CD4-positive, alpha-beta T cell treated with Interleukin-21 for 1 hour (primary cell): ENCODE results near the gene ANKRD65.
"Not testable (repeated sequence)": the region's sequence is repeated elsewhere in the genome, so short reads cannot be mapped to it uniquely, and the experiment has no call there.

Experiments used
- DNase-seq: peaks from one replicate; pipeline ENCODE4 v3.0.0-alpha.2; 2020

The ANKRD65 gene

DNA sequence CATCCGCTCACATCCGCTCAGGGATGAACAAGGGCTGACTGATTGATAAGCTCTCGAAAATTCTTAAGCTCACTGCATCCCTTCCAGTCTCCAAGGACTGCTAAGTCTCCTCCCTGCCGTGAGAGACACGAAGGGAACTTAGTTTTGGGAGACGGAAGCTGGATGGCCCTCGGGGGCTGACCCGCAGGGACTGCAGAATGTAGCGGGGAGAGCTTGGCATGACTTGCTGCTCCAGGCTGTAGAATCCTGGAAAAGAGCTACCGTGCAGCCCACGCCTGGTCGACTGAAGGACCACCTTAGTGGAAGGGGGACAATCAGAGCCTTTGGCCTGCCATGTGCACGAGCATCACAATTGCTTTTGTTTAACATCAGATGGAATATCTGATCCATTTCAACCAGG is 5.3 kb downstream of the ANKRD65 start:
- DNase-seq = no peak

DNA sequence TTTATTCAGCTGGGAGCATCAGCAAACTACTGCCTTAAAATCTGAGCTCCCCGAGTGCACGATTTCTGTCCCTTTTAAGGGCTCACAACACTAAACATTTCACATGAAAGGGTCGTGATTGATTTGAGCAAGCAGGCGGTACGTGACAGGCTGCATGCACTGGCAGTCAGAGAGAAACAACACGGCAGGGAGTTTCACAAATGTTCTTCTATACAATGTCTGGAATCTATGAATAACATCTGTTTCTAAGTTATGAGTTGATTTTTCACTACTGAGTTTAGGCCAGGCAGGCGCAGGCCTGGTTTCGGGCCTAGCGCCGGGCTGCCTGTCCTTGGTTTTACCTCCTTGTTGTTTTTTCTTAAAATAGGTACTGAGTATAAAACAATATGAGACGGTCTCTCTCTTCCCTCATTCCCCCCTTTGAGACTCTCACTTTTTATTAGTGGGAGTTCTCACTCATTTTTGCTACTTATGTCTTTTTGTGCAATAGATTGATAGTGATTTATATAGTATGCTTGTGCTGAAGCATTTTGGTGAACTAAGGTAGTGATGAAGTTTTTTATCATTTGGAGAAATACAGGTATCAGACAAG is 8.7 kb downstream of the ANKRD65 start:
- not testable (repeated sequence) for DNase-seq

DNA sequence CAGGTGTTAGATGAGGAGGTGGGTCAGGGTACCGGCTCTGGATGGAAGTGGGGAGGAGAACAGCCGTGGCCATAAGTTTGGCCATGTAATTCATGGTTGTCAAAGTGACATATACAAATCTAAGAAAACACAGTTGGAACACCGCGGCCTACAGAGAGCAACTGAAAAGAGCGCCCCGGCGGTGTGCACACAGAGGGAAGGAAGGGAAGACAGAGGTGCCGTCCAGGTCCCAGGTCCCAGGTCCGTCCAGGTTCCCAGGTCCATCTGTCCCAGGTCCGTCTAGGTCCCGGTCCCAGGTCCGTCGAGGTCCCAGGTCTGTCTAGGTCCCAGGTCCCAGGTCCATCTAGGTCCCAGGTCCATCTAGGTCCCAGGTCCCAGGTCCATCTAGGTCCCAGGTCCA is 9.4 kb downstream of the ANKRD65 start:
- DNase-seq = no peak

DNA sequence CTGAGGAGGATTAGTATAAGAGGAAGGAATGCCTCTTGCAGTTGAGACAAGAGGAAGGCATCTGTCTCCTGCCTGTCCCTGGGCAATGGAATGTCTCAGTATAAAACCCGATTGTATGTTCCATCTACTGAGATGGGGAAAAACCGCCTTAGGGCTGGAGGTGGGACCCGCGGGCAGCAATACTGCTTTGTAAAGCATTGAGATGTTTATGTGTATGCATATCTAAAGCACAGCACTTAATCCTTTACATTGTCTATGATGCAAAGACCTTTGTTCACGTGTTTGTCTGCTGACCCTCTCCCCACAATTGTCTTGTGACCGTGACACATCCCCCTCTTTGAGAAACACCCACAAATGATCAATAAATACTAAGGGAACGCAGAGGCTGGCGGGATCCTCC is 10.8 kb downstream of the ANKRD65 start:
- DNase-seq = not testable (repeated sequence)

DNA sequence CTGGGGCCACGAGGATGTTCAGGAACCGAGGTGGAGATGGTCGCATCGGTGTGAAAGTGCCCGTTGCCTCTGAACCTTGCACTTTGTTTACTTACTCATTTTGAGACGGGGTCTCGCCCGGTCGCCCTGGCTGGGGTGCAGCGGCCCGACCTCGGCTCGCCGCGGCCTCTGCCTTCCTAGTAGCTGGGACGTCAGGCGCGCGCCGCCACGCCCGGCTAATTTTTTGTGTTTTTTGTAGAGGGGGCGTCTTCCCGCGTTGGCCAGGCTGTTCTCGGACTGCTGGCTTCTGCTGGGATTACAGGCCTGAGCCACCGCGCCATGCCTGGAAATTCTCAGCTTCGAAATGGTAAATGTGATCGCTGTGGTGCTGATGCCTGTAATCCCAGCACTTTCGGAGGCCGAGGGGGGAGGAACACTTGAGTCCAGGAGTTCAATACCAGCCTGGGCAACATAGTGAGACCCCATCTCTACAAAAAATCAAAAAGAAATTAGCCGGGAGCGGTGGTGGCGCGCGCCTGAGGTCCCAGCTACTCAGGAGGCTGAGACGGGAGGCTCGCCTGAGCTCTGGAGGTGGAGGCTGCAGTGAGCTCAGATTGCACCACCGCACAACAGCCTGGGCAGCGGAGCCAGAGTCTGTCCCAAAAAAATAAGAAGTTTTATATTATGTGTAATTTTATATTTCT is 13.3 kb downstream of the ANKRD65 start:
- DNase-seq = peak; percentile 24

DNA sequence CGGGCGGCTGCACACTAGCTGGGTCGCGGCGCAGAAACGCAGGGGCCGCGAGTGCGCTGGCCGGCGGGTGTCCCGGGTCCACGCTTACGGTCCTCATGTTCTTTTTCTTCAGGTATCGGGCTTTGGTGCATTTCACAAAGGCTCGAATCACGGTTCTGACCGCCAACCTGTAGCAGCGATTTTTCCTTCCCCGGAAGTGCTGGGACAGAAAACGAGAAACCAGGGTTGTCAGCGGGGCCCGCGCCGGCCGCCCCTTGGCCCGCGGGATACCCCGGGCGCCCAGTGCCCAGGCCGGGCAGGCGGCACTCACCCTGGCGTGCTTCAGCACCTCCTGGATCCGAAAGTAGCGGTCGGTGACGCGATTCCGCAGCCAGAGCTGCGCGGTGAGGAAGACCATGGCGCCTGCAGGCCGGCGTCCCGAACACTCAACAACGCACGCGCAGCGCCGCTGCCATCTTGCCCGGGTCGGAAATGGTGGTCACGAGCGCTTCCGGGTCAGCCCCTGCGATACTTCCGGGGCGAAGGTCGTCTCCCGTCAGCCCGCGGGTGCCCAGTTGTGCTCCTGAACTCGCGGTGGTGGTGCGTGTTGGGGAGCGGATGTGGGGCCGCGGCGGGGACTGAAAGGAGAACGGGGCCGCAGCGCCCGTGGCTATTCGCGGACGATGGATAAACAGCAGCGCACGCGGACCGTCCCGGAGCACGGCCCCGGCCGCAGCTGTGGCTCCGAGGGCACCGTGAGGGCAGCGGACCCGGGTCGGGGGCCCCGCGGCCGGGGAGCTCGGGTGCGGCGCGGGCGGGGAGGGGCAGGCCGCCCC is 14.0 kb downstream of the ANKRD65 start, which contains the start of gene MRPL20:
Gene MRPL20 (minus strand): TSS at position 473 of the 815 bp plus-strand sequence. CDS start 76 bp downstream, at position 397.
- peak; percentile 96 for DNase-seq

DNA sequence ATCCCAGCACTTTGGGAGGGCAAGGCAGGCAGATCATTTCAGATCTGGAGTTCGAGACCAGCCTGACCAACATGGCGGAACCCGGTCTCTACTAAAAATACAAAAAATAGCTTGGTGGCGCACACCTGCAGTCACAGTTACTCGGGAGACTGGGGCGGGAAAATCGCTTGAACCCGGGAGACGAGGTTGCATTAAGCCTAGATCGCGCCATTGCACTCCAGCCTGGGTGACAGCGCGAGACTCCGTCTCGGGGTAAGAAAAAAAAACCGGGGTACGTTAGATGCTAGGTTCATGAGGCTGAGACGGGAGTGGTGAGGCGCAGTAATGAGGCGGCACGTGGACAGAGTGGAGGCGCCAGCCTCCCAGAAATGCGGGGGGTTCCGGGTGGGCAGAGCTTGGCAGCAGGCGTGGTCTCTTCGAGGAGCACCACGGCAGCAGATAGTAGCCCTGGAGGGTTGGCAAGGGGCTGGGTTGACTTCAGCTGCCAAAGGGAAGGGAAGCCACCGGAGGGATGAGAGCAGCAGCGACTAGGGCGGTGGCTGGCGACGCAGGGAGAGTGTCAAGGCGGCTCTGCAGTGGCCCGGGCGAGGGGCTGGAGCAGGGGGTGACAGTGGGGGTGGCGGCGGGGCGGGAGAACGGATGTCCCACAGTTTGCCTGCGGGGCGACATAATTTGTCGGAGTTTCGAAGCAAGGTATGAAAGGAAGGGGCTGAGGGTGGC is 14.8 kb downstream of the ANKRD65 start:
- DNase-seq = no peak

DNA sequence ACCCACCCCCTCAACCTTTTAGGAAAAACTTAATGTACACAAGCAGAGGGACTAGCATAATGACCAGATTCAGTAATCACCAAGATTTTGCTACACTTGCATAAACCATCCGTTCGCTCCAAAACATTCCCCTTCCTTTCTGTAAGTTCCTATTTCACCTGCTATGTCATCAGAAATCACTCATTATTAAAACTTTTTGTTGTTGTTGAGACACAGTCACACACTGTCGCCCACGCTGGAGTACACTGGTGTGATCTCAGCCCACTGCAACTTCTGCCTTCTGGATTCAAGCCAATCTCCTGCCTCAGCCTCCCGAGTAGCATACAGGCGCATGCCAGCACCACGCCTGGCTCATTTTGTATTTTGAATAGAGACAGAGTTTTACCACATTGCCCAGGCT is 17.4 kb downstream of the ANKRD65 start:
- no peak for DNase-seq

DNA sequence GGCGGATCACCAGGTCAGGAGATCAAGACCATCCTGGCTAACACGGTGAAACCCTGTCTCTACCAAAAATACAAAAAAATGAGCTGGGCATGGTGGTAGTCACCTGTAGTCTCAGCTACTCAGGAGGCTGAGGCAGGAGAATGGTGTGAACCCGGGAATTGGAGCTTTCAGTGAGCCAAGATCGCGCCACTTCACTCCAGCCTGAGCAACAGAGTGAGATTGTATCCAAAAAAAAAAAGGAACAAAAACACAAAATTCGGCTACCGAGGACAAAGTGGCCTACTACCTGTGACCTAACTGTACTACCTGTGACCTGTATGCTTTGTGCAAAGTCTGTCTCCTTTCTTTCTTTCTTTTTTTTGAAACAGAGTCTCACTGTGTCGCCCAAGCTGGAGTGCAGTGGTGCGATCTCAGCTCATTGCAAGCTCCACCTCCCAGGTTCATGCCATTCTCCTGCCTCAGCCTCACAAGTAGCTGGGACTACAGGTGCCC is 18.1 kb downstream of the ANKRD65 start:
- not testable (repeated sequence) for DNase-seq

DNA sequence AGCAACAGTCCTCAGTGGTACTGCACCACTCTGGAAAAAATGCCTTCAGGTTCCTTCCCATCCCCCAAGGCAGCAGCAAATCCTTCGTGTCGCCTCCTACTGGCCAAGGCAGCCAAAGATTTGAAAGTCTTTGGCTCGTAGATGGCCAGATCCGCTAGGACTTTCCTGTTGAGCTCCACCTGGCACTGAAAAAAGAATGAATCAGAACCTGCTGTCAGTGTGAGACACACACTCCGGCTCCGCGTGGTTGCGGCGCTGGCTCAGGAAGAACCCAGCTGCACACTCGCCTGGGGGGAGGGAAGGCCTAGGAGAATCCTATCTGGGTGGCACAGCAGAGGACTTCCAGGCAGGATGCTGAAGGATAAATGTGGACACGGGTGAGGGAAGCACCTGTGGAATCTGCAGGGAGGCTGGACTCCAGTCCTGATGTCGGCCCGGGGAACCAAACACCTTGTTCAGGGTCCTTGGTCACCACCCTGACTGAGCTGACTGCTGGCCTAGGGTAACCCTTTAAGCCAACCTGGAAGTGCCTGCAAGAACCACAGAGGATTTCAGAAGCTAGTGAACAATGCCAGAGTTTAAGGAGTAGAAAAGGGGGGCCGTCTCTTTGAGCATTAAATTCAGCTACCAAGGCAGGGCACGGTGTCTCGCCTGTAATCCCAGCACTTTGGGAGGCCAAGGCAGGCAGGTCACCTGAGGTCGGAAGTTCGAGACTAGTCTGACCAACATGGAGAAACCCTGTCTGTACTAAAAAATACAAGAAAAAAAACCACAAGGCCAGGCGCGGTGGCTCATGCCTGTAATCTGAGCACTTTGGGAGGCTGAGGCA is 18.8 kb downstream of the ANKRD65 start:
- peak; percentile 41 for DNase-seq

DNA sequence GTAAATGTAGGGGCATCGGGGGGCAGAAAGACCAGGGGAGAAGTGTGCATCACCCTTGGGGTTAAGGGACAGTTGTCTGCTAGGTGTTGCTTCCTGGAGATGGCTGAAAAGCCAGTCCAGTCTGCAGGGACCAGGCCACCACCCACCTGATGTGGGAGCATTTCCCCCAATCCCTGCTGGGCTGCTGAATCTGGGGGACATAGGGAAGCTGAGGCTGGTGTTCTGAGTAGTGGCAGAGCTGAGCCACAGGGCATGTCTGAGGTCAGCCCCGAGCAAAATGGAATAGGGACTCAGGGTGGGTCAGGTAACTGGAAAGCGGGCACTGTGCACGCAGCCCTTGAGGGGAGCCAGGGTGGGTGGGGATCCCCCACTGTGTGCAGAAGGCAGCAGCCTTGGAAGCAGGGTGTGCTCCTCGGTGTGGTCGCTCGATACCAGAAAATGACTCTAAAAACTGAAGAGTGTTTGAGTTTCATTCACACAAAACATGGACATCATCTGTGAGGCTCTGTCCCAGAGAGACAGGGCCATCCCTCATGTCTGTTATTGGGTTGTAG is 19.5 kb downstream of the ANKRD65 start:
- no peak for DNase-seq

DNA sequence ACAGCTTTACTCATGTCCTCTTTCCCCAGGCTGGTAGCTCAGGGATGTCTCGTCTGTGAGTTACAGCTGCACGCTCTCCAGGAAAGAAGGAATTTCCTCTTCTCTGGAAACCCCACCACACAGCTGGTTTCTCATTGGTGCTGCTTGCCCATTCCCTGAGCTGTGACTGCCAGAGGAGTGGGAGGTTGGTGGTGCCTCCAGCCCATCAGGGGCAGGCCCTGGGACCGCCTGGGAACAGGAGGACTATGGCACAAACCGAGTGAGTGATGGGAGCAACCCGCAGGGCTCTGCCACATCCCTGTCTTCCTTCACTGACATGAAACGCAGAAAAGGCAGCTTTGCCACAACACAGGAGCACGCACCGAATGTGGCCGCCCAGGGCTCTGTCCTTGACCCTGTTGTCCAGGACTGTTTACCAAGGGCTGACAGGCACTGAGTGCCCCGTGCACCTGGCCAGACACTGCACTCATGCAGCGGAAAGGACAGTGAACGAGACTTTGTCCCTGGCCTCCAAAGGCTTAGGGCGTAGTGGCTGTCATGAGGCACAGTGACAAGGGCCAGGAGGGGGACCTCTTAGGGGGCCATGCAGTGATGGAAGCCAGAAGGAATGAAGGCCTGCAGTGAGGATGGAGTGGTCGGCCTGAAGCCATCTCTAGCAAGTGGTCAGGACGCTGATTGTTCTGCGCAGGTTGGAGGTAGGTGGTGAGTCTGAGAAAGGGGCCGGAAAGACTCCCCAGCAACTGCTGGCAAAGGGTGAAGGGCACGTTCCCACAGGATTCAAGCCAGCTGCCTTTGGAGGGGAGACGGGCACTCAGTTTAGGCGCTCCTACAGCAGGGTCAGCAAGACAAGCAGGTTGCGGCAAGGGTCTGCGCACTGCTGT is 20.3 kb downstream of the ANKRD65 start:
- no peak for DNase-seq

DNA sequence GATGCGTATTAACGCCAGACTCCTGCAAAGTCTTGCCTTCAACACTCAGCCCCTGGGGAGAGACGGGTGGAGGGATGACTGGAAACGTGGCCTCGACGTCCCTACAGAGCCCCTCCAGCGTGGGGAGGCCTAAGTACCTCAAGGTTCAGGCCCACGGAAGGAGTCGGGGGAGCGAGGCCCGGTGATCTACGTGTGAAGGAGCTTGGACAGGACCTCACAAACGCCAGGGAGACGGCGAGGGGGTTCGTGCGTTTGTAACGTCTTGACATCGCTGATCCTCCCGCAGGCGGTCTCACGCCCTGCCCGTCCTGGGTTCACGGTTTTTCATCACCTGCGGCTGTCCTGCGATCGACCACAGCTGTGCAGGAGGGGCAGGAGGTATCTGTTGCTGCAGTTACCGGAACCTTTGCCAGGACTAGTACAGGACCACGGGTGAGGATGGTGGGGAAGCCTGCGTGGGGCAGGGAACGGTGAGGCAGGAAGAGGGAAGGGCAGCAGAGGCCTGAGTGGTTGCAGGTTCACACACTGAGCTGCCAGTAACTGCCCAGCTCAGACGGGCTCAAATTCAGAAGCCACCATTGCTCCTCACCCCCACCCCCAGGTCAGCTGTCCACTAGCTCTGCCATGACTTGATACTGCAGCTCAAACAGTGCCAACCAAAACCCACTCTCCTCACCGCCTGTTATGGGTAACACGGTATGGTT is 21.1 kb downstream of the ANKRD65 start:
- DNase-seq = no peak

DNA sequence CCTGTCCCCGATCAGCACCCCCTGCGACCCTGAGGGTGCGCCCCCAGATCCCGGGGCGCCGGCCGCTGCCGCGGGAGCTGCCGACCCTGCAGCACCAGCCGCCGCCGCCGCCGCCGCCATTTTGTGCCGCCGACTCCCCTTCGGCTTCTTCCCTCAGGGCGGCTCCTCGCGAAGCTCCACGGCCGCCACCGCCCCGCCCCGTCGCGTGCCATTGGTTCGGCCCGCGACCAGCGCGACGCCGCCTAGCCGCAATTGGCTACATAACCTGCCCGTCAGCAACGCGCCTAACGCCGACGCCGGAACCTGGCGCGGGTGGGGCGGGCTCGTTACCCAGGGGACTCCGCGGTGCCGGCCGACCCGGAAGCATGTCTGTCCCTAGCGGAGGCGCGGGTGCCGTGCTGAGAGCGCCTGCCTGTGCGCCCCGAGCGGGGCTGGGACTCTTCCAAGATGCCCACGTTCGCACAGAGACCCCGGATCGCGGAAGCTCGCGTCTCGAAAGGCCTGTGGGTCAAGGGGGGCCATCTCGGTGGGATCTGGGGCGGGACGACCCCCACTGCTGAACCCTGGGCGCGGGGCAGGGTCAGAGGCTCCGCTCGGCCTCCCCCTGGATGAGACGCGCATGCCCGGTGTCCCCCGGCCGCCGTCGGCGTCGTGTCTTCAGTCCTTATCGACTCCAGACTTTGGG is 21.7 kb downstream of the ANKRD65 start, which contains the start of gene CCNL2:
Gene CCNL2 (minus strand): TSS at position 149 of the 685 bp plus-strand sequence. CDS start 29 bp downstream, at position 120.
- DNase-seq = peak; percentile 99

DNA sequence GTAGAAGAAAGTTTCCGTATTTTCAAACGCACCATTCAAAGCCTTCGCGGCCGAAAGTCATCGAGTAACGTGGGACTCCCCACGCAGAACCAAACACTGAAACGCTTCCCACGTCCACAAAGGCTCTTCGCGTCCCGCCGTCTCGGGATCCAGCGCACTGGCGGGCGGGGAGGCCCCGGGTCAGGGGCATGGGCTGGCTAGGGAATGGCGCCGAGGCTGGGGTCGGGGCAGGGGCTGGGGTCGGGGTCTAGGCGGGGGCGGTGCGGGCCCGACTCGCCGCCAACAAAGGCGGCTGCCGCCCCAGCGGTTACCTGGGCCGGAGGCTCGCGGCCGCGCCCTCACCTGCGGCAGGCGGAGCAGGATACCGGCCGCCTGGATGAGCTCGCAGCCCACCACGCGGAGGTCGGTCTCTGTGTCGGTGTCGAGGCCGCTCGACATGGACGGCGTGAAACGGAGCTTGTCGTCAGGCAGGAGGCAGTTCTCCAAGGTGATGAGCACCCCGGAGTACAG is 22.3 kb downstream of the ANKRD65 start:
- no peak for DNase-seq

DNA sequence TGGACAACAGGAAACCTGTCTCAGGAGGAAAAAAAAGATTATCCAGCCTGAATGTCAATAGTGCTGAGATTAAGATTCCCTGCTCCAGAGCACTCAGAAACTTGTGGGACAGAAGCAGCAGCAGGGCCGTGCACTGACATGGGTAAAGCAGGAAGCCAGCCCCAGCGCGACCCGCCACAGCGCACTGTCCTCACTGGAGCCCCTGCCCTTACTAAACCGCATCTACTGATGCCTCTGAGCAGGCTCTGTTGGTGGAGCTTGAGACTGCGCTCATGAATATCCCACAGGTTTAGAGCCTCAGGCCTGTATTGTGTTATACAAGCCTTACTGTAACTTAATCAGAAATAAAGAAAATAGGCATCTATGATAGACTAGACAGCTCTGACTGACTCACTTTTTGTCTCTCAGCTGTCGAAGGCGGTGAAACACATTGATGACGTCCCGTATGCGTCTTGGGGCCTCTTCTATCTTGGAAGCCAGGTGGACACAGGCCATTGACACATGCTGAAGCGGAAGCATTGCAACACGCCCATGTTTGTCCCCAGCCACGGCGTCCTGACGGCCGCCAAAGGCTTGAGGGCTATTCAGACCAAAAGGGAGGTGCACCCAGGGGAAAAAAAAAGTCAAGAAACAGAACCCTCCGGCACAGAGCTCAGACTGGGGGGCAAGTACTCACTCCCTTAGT is 23.1 kb downstream of the ANKRD65 start:
- no peak for DNase-seq

DNA sequence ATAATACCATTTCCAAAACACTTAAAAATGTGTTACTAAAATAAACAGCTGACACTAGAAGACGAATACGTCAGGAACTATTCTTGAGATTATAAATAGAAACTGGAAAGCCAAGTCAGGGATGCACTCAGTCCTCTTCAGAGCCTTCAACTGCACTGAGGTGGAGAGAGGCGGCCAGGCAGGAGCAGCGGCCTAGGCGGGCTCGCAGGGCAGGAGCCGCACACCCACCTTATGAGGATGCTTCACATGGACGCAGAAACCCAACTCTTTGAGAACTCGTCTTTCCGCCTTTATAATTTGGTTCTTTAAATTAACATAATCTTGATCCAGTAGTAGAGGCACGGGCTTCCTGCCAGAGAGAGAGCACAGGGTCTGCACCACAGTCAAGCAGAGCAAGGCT is 25.9 kb downstream of the ANKRD65 start:
- no peak for DNase-seq

DNA sequence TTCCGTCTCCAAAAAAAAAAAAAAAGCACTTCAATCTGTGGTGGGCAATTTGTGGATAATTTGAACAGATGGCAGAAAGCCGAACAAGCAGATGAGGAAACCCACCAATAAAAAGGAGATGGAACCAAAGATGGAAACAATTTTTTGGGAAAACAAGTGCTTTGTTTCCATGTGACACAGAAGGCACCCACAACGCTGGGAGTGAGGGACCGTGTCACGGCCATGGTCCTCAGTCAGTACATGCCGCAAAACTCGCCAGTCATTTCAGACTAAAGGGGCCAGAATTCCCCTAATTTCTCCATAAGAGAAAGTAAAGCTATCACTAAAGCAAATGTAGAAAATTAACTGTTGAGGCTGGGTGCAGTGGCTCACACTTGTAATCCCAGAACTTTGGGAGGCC is 27.0 kb downstream of the ANKRD65 start:
- DNase-seq = no peak
